ENCODE results near the gene EXOC1. TPM values are rescaled to one million over a fixed set of nuclear protein-coding genes. Genes with fewer than 3 reads are reported as not detected.

The EXOC1 gene
- total and polyA plus RNA-seq, 2 of the 4 experiments (the other 2 are of a cell fraction), result 19.9 to 49.5 TPM

Small RNAs within 50 kb of the gene (microRNA-seq; reads per million reads assigned to microRNA genes)
- gene RNU6-652P (ENCODE audit: insufficient read depth, insufficient read length), result not detected

Small RNAs within 50 kb of the gene (small RNA-seq; reads per million reads assigned to genes)
- gene RNU6-652P, result 0 to 1.2 (median 0) reads per million in 5 experiments

Other genes starting within 250 kb of the EXOC1 start
- gene NMU, start 217.3 kb upstream of the EXOC1 start, total RNA-seq (2012; rRNA removed), result not detected in 2 replicates
- not detected in 2 replicates for gene NMU, start 217.3 kb upstream of the EXOC1 start, polyA plus RNA-seq (2012; rRNA removed)
- not detected in 2 replicates for gene EXOC1L, start 33.9 kb upstream of the EXOC1 start, total RNA-seq (2012; rRNA removed)
- gene EXOC1L, start 33.9 kb upstream of the EXOC1 start, polyA plus RNA-seq (2012; rRNA removed), result not detected in 2 replicates
- 3.2 and 6.4 TPM in 2 replicates for gene CEP135, start 95.3 kb downstream of the EXOC1 start, total RNA-seq (2012; rRNA removed)
- gene CEP135, start 95.3 kb downstream of the EXOC1 start, polyA plus RNA-seq (2012; rRNA removed), result 2.2 and 2.7 TPM in 2 replicates